ENCODE data around the gene CENPP.

GRCh38 chr9:92484563-92484962 lies 158.8 kb downstream of the CENPP start:
- TF ChIP-seq POLR2A (IDR thresholded peaks at IDR 0.05; ENCODE audit: low read depth, low read length) (no peak), TAF1 (IDR thresholded peaks at IDR 0.05; ENCODE audit: low read depth, low read length) (no peak), SPI1 (IDR thresholded peaks at IDR 0.05; ENCODE audit: low read depth, low read length) (no peak), POLR2AphosphoS5 (IDR thresholded peaks at IDR 0.05; ENCODE audit: low read depth, low read length) (no peak)
